Spleen (tissue), 11 donors: ENCODE results near the gene WIPF2. TPM values are rescaled to one million over a fixed set of nuclear protein-coding genes. Genes with fewer than 3 reads are reported as not detected.
"Not testable (repeated sequence)": the region's sequence is repeated elsewhere in the genome, so short reads cannot be mapped to it uniquely, and the experiment has no call there.

Experiments
- DNase-seq: peaks from one replicate; pipeline ENCODE4 v3.0.0-alpha.2; 2020
- H3K27ac ChIP-seq, 8 donors: fragments of 200-600 bp; sonication (generic) in 7 of 8; 1 replicate in 4 of 8; 2 replicates in 4 of 8; pipeline versions ENCODE4 v1.5.0 to v1.8.0; 2016 to 2021; ENCODE audit warnings: inconsistent platforms in 4 of 8, mild to moderate bottlenecking in 4 of 8, moderate library complexity in 1 of 8
- H3K27me3 ChIP-seq, 7 donors: fragments of 200-600 bp; sonication (generic) in 6 of 7; replicated peaks in 1 of 7; 1 replicate in 4 of 7; 2 replicates in 3 of 7; pipeline versions ENCODE4 v1.5.0 to v1.8.0; 2016 to 2021; ENCODE audit warnings: inconsistent platforms in 3 of 7, mild to moderate bottlenecking in 1 of 7
- H3K36me3 ChIP-seq, 6 donors: fragments of 200-600 bp; sonication (generic) in 5 of 6; 1 replicate in 4 of 6; 2 replicates in 2 of 6; pipeline versions ENCODE4 v1.5.0 to v1.8.0; 2016 to 2021; ENCODE audit warnings: inconsistent platforms in 2 of 6
- H3K4me1 ChIP-seq, 6 donors: fragments of 200-600 bp; sonication (generic) in 5 of 6; 1 replicate in 3 of 6; 2 replicates in 3 of 6; pipeline versions ENCODE4 v1.5.0 to v1.8.0; 2016 to 2021; ENCODE audit warnings: inconsistent platforms in 3 of 6
- H3K4me3 ChIP-seq, 8 donors: fragments of 200-600 bp; sonication (generic) in 7 of 8; 1 replicate in 4 of 8; 2 replicates in 4 of 8; pipeline versions ENCODE4 v1.5.0 to v1.8.0; 2016 to 2021; ENCODE audit warnings: inconsistent platforms in 4 of 8, mild to moderate bottlenecking in 4 of 8, moderate library complexity in 2 of 8
- H3K9me3 ChIP-seq, 8 donors: fragments of 200-600 bp; sonication (generic) in 7 of 8; 1 replicate in 4 of 8; 2 replicates in 4 of 8; pipeline versions ENCODE4 v1.5.0 to v1.8.0; 2016 to 2021; ENCODE audit warnings: inconsistent platforms in 4 of 8
- POLR2A ChIP-seq, 3 donors: fragments of 450-650 bp; IDR thresholded peaks; one replicate each; pipeline ENCODE4 v1.5.1; 2017; ENCODE audit warnings: antibody characterized with exemption in 3 of 3, mild to moderate bottlenecking in 1 of 3
- POLR2AphosphoS5 ChIP-seq, 3 donors: sonication (generic); formaldehyde crosslinking; IDR thresholded peaks; one replicate each; pipeline ENCODE4 v1.5.1; 2017; ENCODE audit warnings: antibody characterized with exemption in 3 of 3
- WGBS, 5 donors: extraction: QIAGEN DNeasy Blood & Tissue Kit in 3 of 5; methylation state at CpG; one replicate each; pipeline versions ENCODE4 v1.1.5 to v1.1.7; 2013 to 2018; 5-methylcytosine and 5-hydroxymethylcytosine counted together
- intact Hi-C: fragments of 100-400 bp; cut with DNase I; formaldehyde crosslinking; loops from one replicate; pipeline ENCODE4 v1.15.0; 2023; ENCODE audit warnings: low total_unique reads
- polyA plus RNA-seq, 3 donors: library from polyadenylated mRNA; stranded (reverse); fragments of 200-250 nt; gene quantifications; one replicate each; pipeline ENCODE4 v1.2.1, GENCODE V29; 2013
- total RNA-seq, 7 donors: library from RNA; depleted of rRNA in 3 of 7; stranded (reverse); fragments of >200 nt in 3 of 7; fragmentation: NEBNext Ultra II Directional in 4 of 7; extraction: Animal tissue kit (Norgen Biotek cat#: 25700) in 4 of 7; gene quantifications; one replicate each; pipeline versions ENCODE4 v1.1.0 to v1.2.1, GENCODE V29; 2016 to 2021
- TF ChIP-seq, protein P1 (sequence below), 11 experiments: fragments of 200-600 bp in 7 of 11; fragments of 450-650 bp in 4 of 11; sonication (generic) in 4 of 11; IDR thresholded peaks in 8 of 11; conservative IDR thresholded peaks in 3 of 11; 1 replicate in 7 of 11; 2 replicates in 4 of 11; pipeline versions ENCODE4 v1.4.0 to v1.8.0; 2016 to 2021; ENCODE audit warnings: antibody characterized with exemption in 11 of 11, inconsistent platforms in 4 of 11, mild to moderate bottlenecking in 1 of 11
- donor health status: healthy with polysubstance abuse.
- donor health status: DM: no; HTN: no; CAD: no; lungs with moderate emphysema.
- donor health status: DM: no; HTN: no; CAD: no.
- donor health status: Bipolar disorder and iron deficiency.
- donor health status: healthy.
- donor health status: DM: no; HTN: no; CAD: no.
- donor health status: DM: yes; HTN: yes; CAD: no.

The WIPF2 gene
- total and polyA plus RNA-seq, 10 donors = 3.7 to 43.2 (median 20.1) TPM

DNA sequence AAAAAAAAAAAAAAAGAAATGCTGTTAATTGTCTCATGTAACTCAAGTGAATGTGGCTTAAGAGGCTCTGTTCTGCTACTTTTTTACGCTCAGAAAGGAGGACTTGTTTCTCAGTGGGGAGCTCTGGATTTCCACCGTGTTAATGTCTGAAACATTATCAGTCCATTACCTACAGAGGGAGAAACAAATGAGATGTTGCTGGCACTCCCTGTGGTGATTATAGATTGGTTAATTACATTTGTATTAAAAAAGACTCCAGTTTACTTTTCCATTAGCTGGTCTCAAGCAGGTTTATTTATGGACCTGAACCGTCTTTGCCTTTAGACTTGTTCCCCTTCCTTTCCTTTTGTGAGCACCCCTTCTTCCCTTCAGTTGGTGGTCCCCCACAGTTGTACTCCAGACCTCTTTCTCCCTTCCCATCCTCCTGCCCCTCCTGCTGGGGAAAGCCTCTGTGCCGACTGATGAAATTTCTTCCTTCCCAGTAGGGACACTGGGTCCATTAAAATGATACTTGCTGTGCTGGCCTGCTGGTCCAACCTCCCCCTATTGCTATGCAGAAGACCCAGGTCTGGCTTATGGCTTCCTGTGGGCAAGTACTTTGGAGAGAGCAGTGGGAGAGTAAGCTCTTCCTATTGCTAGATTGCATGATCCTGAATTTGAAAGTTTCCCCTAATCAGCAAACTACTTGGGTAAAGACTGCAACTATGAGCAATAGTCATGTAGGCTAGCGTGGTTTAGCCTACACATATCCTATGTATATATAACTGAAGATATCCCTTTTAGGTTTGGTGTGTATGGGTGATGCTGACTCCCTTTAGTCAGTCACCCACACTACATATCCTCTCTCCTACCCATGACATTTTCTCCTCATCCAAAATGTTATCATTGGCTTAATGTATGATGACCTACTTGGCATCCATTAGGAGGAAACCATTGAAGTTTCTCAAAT is 76.7 kb downstream of the WIPF2 start:
- no peak for DNase-seq
- peaks cover 0 to 16% (median 0%) of the 10 kb centered on the region in 6 donors for H3K4me1 ChIP-seq
- intact Hi-C loops = no loop called here
- TF ChIP-seq, protein P1, sequence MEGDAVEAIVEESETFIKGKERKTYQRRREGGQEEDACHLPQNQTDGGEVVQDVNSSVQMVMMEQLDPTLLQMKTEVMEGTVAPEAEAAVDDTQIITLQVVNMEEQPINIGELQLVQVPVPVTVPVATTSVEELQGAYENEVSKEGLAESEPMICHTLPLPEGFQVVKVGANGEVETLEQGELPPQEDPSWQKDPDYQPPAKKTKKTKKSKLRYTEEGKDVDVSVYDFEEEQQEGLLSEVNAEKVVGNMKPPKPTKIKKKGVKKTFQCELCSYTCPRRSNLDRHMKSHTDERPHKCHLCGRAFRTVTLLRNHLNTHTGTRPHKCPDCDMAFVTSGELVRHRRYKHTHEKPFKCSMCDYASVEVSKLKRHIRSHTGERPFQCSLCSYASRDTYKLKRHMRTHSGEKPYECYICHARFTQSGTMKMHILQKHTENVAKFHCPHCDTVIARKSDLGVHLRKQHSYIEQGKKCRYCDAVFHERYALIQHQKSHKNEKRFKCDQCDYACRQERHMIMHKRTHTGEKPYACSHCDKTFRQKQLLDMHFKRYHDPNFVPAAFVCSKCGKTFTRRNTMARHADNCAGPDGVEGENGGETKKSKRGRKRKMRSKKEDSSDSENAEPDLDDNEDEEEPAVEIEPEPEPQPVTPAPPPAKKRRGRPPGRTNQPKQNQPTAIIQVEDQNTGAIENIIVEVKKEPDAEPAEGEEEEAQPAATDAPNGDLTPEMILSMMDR (IDR thresholded peaks at IDR 0.05 in 8 of 11, conservative IDR thresholded peaks at IDR 0.05 in 3 of 11) = no peak
- TF ChIP-seq POLR2AphosphoS5 (IDR thresholded peaks at IDR 0.05) (no peak), POLR2A (IDR thresholded peaks at IDR 0.05) (no peak)
- WGBS, 5 donors = 84 to 95% (median 89%) methylated on average over 5 of the region's 5 CpGs
- H3K27me3 ChIP-seq = no peaks in the 10 kb centered on the region
- H3K9me3 ChIP-seq = no peaks in the 10 kb centered on the region
- H3K36me3 ChIP-seq = peaks cover 0 to 48% (median 0%) of the 10 kb centered on the region in 6 donors
- H3K27ac ChIP-seq = peak overlapping the region in 4 of 8 donors; percentile 12 to 29 (median 14)
- no peak overlapping the region for H3K4me3 ChIP-seq

DNA sequence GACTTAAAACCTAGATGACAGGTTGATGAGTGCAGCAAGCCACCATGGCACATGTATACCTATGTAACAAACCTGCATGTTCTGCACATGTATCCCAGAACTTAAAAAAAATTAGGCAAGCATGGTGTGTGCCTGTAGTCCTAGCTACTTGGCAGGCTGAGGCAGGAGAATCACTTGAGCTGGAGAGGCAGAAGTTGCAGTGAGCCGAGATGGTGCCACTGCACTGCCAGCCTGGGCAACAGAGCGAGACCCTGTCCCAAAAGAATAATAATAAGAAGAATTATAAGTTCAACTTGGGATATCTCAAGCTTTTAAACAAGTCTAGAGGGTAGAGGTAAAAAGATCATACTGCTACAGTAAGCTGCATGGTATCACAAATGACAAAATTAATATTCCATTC is 78.4 kb downstream of the WIPF2 start:
- no peak for DNase-seq
- Histone ChIP-seq H3K27me3 (no peaks in the 10 kb centered on the region), H3K9me3 (no peaks in the 10 kb centered on the region), H3K4me1 (peaks cover 0 to 12% (median 0%) of the 10 kb centered on the region in 6 donors), H3K4me3 (no peak overlapping the region), H3K27ac (peak overlapping the region in 1 of 8 donors; percentile 42), H3K36me3 (peaks cover 0 to 38% (median 0%) of the 10 kb centered on the region in 6 donors)
- intact Hi-C loops = no loop called here
- TF ChIP-seq POLR2AphosphoS5 (IDR thresholded peaks at IDR 0.05) = no peak
- TF ChIP-seq, protein P1 (IDR thresholded peaks at IDR 0.05 in 8 of 11, conservative IDR thresholded peaks at IDR 0.05 in 3 of 11) = no peak
- TF ChIP-seq POLR2A (IDR thresholded peaks at IDR 0.05) = no peak
- 85 to 98% (median 90%) methylated on average over 2 of the region's 2 CpGs for WGBS, 5 donors

DNA sequence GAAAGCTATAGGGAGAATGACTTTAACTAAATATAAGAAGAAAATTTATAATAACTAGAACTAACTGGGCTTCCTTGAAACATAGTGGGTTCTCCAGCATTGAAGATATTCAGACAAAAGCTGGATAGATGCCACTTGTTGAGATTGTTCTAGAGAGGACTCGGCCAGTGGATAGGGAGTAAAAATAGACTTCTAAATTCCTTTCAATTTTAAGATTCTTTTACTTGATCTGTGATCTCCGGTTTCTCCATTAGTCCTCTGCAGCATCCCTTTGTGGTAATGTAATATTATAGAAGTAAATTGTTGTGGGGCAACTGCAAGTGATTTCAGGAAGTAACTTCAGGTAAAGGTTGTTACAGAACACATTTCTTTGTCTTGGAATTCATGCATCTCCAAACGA is 79.6 kb downstream of the WIPF2 start:
- 67 to 77% (median 75%) methylated on average over 3 of the region's 3 CpGs for WGBS, 5 donors

DNA sequence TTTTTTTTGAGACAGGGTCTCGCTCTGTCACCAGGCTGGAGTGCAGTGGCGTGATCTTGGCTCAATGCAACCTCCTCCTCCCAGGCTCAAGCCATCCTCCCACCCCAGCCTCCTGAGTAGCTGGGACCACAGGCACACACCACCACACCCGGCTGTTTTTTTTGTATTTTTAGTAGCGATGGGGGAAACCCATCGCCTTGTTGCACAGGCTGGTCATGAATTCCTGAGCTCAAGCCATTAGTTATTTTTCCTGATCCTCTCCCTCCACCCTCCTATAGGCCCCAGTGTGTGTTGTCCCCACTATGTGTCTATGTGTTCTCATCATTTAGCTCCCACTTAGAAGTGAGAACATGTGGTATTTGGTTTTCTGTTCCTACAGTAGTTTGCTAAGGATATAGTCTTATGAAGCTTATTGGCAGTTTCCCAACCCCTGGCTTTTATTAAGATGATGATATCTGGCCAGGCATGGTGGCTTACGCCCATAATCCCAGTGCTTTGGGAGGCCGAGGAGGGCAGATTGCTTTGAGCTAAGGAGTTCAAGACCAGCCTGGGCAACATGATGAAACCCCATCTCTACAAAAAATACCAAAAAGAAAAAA is 80.2 kb downstream of the WIPF2 start:
- intact Hi-C loops = not testable (repeated sequence)
- peak overlapping the region in 4 of 8 donors; percentile 11 to 47 (median 36) for H3K27ac ChIP-seq
- 77 to 88% (median 86%) methylated on average over 7 of the region's 7 CpGs for WGBS, 5 donors

More for the DNA sequence above, 79.6 kb downstream of the WIPF2 start:
- Histone ChIP-seq H3K36me3 (peaks cover 0 to 34% (median 0%) of the 10 kb centered on the region in 6 donors), H3K27ac (peak overlapping the region in 3 of 8 donors; percentile 0 to 42 (median 2)), H3K9me3 (no peaks in the 10 kb centered on the region), H3K4me3 (no peak overlapping the region), H3K4me1 (peaks cover 8 to 19% (median 10%) of the 10 kb centered on the region in 6 donors), H3K27me3 (no peaks in the 10 kb centered on the region)
- TF ChIP-seq, protein P1 (IDR thresholded peaks at IDR 0.05 in 8 of 11, conservative IDR thresholded peaks at IDR 0.05 in 3 of 11) = no peak
- TF ChIP-seq POLR2AphosphoS5 (IDR thresholded peaks at IDR 0.05) (no peak), POLR2A (IDR thresholded peaks at IDR 0.05) (no peak)
- intact Hi-C loops = no loop called here
- DNase-seq = no peak

More for the DNA sequence above, 80.2 kb downstream of the WIPF2 start:
- Histone ChIP-seq H3K4me1 (peaks cover 10 to 24% (median 15%) of the 10 kb centered on the region in 6 donors), H3K36me3 (peaks cover 0 to 34% (median 0%) of the 10 kb centered on the region in 6 donors)
- not testable (repeated sequence) for H3K9me3 ChIP-seq, H3K4me3 ChIP-seq, H3K27me3 ChIP-seq, DNase-seq
